ENCODE results near the gene CFAP99. TPM values are rescaled to one million over a fixed set of nuclear protein-coding genes. Genes with fewer than 3 reads are reported as not detected.

CFAP99 gene
- total and polyA plus RNA-seq, 8 donors = 0.05 to 1.4 (median 0.62) TPM; not detected in 3

GRCh38 chr4:2485956-2486355, 67.2 kb downstream of the CFAP99 start:
- DNase-seq = no peak
- Histone ChIP-seq H3K27ac (peak overlapping the region in 4 of 5 donors; percentile 6 to 86 (median 78)), H3K36me3 (peaks cover 4 to 23% (median 10%) of the 10 kb centered on the region in 4 donors), H3K4me3 (no peak overlapping the region), H3K27me3 (no peaks in the 10 kb centered on the region), H3K4me1 (peaks cover 80 to 100% (median 88%) of the 10 kb centered on the region in 4 donors), H3K9me3 (no peaks in the 10 kb centered on the region)
- intact Hi-C loops (cut with DNase I; ENCODE audit: low total_unique reads) = no loop called here
- TF ChIP-seq EP300 (IDR thresholded peaks at IDR 0.05) (no peak), CTCF (IDR thresholded peaks at IDR 0.05) (no peak), POLR2AphosphoS5 (IDR thresholded peaks at IDR 0.05) (no peak), POLR2A (IDR thresholded peaks at IDR 0.05) (no peak)
- WGBS, 5 donors = 89 to 93% (median 92%) methylated on average over 4 of the region's 4 CpGs

- intact Hi-C loops (cut with DNase I; ENCODE audit: low total_unique reads) = no loop called here
- no peaks in the 10 kb centered on the region for H3K27me3 ChIP-seq
- no peak for DNase-seq
- peaks cover 14 to 33% (median 20%) of the 10 kb centered on the region in 4 donors for H3K36me3 ChIP-seq
- H3K4me3 ChIP-seq = no peak overlapping the region
- no peak overlapping the region for H3K27ac ChIP-seq
- no peaks in the 10 kb centered on the region for H3K9me3 ChIP-seq
- no peak for TF ChIP-seq POLR2A (IDR thresholded peaks at IDR 0.05)
- no peak for TF ChIP-seq CTCF (IDR thresholded peaks at IDR 0.05)
- no peak for TF ChIP-seq POLR2AphosphoS5 (IDR thresholded peaks at IDR 0.05)
- no peak for TF ChIP-seq EP300 (IDR thresholded peaks at IDR 0.05)
- WGBS, 5 donors = 85 to 96% (median 93%) methylated on average over 5 to 6 of the region's 6 CpGs
- peaks cover 70 to 91% (median 78%) of the 10 kb centered on the region in 4 donors for H3K4me1 ChIP-seq
These were observed 68.2 kb downstream of the CFAP99 start for GRCh38 chr4:2486981-2487380.

- Histone ChIP-seq H3K36me3 (peaks cover 20 to 40% (median 27%) of the 10 kb centered on the region in 4 donors), H3K9me3 (no peaks in the 10 kb centered on the region), H3K27ac (peak overlapping the region in 2 of 5 donors; percentile 3 to 52), H3K4me1 (peaks cover 63 to 88% (median 71%) of the 10 kb centered on the region in 4 donors), H3K4me3 (peak overlapping the region in 1 of 4 donors; percentile 2), H3K27me3 (no peaks in the 10 kb centered on the region)
- no peak for TF ChIP-seq POLR2A (IDR thresholded peaks at IDR 0.05)
- TF ChIP-seq CTCF (IDR thresholded peaks at IDR 0.05) = no peak
- no peak for TF ChIP-seq POLR2AphosphoS5 (IDR thresholded peaks at IDR 0.05)
- TF ChIP-seq EP300 (IDR thresholded peaks at IDR 0.05) = no peak
- intact Hi-C loops (cut with DNase I; ENCODE audit: low total_unique reads) = no loop called here
- no peak for DNase-seq
- 43 to 62% (median 53%) methylated on average over 6 of the region's 6 CpGs for WGBS, 5 donors
These were observed 68.9 kb downstream of the CFAP99 start for GRCh38 chr4:2487632-2488031.

- Histone ChIP-seq H3K4me3 (no peak overlapping the region), H3K27ac (peak overlapping the region; percentile 25 to 69 (median 32)), H3K36me3 (peaks cover 26 to 55% (median 41%) of the 10 kb centered on the region in 4 donors), H3K4me1 (peaks cover 47 to 87% (median 58%) of the 10 kb centered on the region in 4 donors), H3K9me3 (no peaks in the 10 kb centered on the region), H3K27me3 (no peaks in the 10 kb centered on the region)
- intact Hi-C loops (cut with DNase I; ENCODE audit: low total_unique reads) = no loop called here
- no peak for DNase-seq
- TF ChIP-seq CTCF (IDR thresholded peaks at IDR 0.05) (no peak), POLR2AphosphoS5 (IDR thresholded peaks at IDR 0.05) (no peak), POLR2A (IDR thresholded peaks at IDR 0.05) (no peak), EP300 (IDR thresholded peaks at IDR 0.05) (no peak)
- 91 to 93% (median 93%) methylated on average over 20 of the region's 20 CpGs for WGBS, 5 donors
These were observed 70.5 kb downstream of the CFAP99 start for GRCh38 chr4:2489081-2489805.

All from stomach (tissue), 9 donors.